ENCODE results near the gene MB. TPM values are rescaled to one million over a fixed set of nuclear protein-coding genes. Genes with fewer than 3 reads are reported as not detected.

The MB gene
- total RNA-seq, 1 experiment from 2014 or later = 17.3 TPM

GRCh38 chr22:35638410-35638809 is 21.3 kb upstream of the MB start:
- no peak for DNase-seq (ENCODE audit: low read depth, low spot score)
- Histone ChIP-seq H3K27ac (ENCODE audit: low read length) (peak overlapping the region; percentile 70; the same call in 1 of the 2 replicates), H3K27me3 (ENCODE audit: control insufficient read depth, insufficient read depth, low read length) (no peaks in the 10 kb centered on the region), H3K4me3 (ENCODE audit: low read depth in 2 of 2, low read length in 2 of 2) (no peak overlapping the region), H3K9me3 (ENCODE audit: control insufficient read depth, insufficient read depth, low read depth, low read length) (no peaks in the 10 kb centered on the region), H3K4me1 (ENCODE audit: control insufficient read depth, insufficient read depth, low read length) (peaks cover 12% of the 10 kb centered on the region), H3K36me3 (ENCODE audit: control insufficient read depth, insufficient read depth, low read length) (no peaks in the 10 kb centered on the region)
- ChIA-PET POLR2A (no interaction called here), CTCF (no interaction called here)
- intact Hi-C loops (cut with micrococcal nuclease; ENCODE audit: unreplicated experiment) (no loop called here), in situ Hi-C loops (cut with HindIII; ENCODE audit: low pct_unique_long_range_greater_than_20kb, low sequenced_read_pairs) (no loop called here)
- TF ChIP-seq CTCF (IDR thresholded peaks at IDR 0.05) (no peak), REST (IDR thresholded peaks at IDR 0.05; ENCODE audit: insufficient read depth in 1 of 2, low read depth in 2 of 2, low read length in 1 of 2) (no peak), TCF7L2 (IDR thresholded peaks at IDR 0.05; ENCODE audit: low read depth, low read length) (no peak), SIN3A (IDR thresholded peaks at IDR 0.05; ENCODE audit: borderline replicate concordance, insufficient read depth, low read depth, low read length) (no peak), POLR2AphosphoS5 (IDR thresholded peaks at IDR 0.05; ENCODE audit: low read depth, low read length) (no peak)
- peak; percentile 49; the same call in 1 of the 2 replicates for ATAC-seq
- BruUV-seq (replicated peaks) = no TSS peak

GRCh38 chr22:35638001-35638400 is 20.9 kb upstream of the MB start:
- H3K9me3 ChIP-seq (ENCODE audit: control insufficient read depth, insufficient read depth, low read depth, low read length) = no peaks in the 10 kb centered on the region
- peak; percentile 36; the same call in 1 of the 2 replicates for ATAC-seq
- no peaks in the 10 kb centered on the region for H3K36me3 ChIP-seq (ENCODE audit: control insufficient read depth, insufficient read depth, low read length)
- no peaks in the 10 kb centered on the region for H3K27me3 ChIP-seq (ENCODE audit: control insufficient read depth, insufficient read depth, low read length)
- BruUV-seq (replicated peaks) = no TSS peak
- intact Hi-C loops (cut with micrococcal nuclease; ENCODE audit: unreplicated experiment) (no loop called here), in situ Hi-C loops (cut with HindIII; ENCODE audit: low pct_unique_long_range_greater_than_20kb, low sequenced_read_pairs) (no loop called here)
- no peak overlapping the region for H3K4me3 ChIP-seq (ENCODE audit: low read depth in 2 of 2, low read length in 2 of 2)
- ChIA-PET CTCF (no interaction called here), POLR2A (interaction anchor here (0.7 kb wide), 1 partner anchor 76 kb away, joined by 14 read pairs; no protein-coding TSS in a partner anchor)
- no peak for DNase-seq (ENCODE audit: low read depth, low spot score)
- TF ChIP-seq REST (IDR thresholded peaks at IDR 0.05; ENCODE audit: insufficient read depth in 1 of 2, low read depth in 2 of 2, low read length in 1 of 2) (no peak), POLR2AphosphoS5 (IDR thresholded peaks at IDR 0.05; ENCODE audit: low read depth, low read length) (no peak), CTCF (IDR thresholded peaks at IDR 0.05) (no peak), SIN3A (IDR thresholded peaks at IDR 0.05; ENCODE audit: borderline replicate concordance, insufficient read depth, low read depth, low read length) (no peak), TCF7L2 (IDR thresholded peaks at IDR 0.05; ENCODE audit: low read depth, low read length) (no peak)
- peak overlapping the region; percentile 70; the same call in 1 of the 2 replicates for H3K27ac ChIP-seq (ENCODE audit: low read length)
- H3K4me1 ChIP-seq (ENCODE audit: control insufficient read depth, insufficient read depth, low read length) = peaks cover 10% of the 10 kb centered on the region
